Pulmonary artery endothelial cell (primary cell): ENCODE measurements around the gene ARMCX2. TPM values are rescaled to one million over a fixed set of nuclear protein-coding genes. Genes with fewer than 3 reads are reported as not detected.

ENCODE experiments used
- total RNA-seq: library from RNA; depleted of rRNA; stranded (reverse); fragments of >200 nt; gene quantifications from 2 replicates; pipeline ENCODE4 v1.2.3, GENCODE V29; 2014

Gene ARMCX2
- total RNA-seq, 1 donor from 2014 or later: 44.7 TPM

Other genes starting within 250 kb of the ARMCX2 start
- 4.6 and 6.4 TPM in 2 replicates for gene ARMCX4, start 174.4 kb downstream of the ARMCX2 start, total RNA-seq
- 30.7 and 42.7 TPM in 2 replicates for gene ARMCX1, start 109.3 kb downstream of the ARMCX2 start, total RNA-seq
- 37.3 and 40.6 TPM in 2 replicates for gene ARMCX6, start 41.9 kb downstream of the ARMCX2 start, total RNA-seq
- 52.6 and 56.3 TPM in 2 replicates for gene ARMCX3, start 36.7 kb downstream of the ARMCX2 start, total RNA-seq